NT2/D1 (cell line): ENCODE results near the gene ZC3H7B.

Source experiments
- SUZ12 ChIP-seq: IDR thresholded peaks from 2 replicates; pipeline ENCODE4 v1.6.1; 2011; ENCODE audit not compliant: insufficient read length, insufficient read depth; ENCODE audit errors: extremely low read depth
- YY1 ChIP-seq: IDR thresholded peaks from 2 replicates; pipeline ENCODE4 v1.6.1; 2011; ENCODE audit not compliant: insufficient read length, insufficient read depth
- ZNF274 ChIP-seq: IDR thresholded peaks from 2 replicates; pipeline ENCODE4 v1.6.1; 2011; ENCODE audit warnings: mild to moderate bottlenecking, low read depth, low read length

DNA sequence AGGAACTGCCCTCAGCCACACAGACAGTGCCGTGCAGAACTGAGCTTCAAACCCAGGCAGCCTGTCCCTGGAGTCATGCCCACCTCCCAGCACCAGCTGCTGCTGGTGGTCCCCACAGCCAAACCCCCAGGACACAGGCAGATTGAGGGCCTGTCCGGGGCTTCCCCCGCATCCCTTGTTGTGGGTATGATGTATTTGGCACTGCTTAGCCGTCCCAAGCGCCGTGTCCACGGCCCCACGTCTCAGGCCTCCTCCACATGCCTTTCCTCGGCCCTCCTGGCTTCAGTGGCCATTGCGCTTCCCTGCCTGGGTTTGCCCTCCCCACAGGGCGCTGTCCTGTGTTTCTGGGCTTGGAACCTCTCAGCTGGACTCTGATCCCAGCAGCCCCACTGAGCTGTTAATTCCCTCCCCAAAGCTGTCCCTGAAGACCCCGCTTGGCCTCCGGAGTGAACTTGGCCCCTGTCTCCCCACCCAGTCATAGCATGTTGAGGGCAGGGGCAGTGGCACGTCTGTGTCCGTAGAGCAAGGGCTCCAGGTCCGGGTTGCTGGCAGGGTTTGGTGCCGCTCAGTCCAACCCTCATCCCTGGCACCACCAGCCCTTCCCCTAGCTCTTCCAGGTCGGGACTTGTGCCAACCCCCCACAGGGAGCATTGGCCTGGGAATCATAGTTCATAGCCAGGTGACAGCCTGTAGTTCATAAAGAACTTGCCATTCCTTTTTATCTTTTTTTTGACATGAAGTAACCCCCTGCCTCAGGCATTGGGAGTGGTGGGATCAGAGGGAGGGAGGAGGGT lies 45.9 kb downstream of the ZC3H7B start:
- TF ChIP-seq ZNF274 (no peak), YY1 (no peak), SUZ12 (no peak)
